ENCODE data around the gene KCNMB4. TPM values are rescaled to one million over a fixed set of nuclear protein-coding genes. Genes with fewer than 3 reads are reported as not detected.
A peak's percentile ranks its signal among the peaks of the same experiment; 100 is the strongest.

KCNMB4 gene
- total RNA-seq, 1 donor from 2014 or later: 8.4 TPM

- TF ChIP-seq CTCF (conservative IDR thresholded peaks at IDR 0.05): no peak
- Mint-ChIP-seq H3K4me1 (ENCODE audit: unreplicated experiment) (no peaks in the 10 kb centered on the region), H3K27me3 (no peaks in the 10 kb centered on the region), H3K9me3 (no peaks in the 10 kb centered on the region), H3K36me3 (peaks cover 29% of the 10 kb centered on the region), H3K4me3 (no peak overlapping the region), H3K27ac (no peak overlapping the region)
- DNase-seq (ENCODE audit: extremely low spot score, unreplicated experiment): no peak
Observed at GRCh38 chr12:70329728-70330127, 36.4 kb upstream of the KCNMB4 start.

- no peaks in the 10 kb centered on the region for H3K4me1 Mint-ChIP-seq (ENCODE audit: unreplicated experiment)
- no peaks in the 10 kb centered on the region for H3K9me3 Mint-ChIP-seq
- no peak for DNase-seq (ENCODE audit: extremely low spot score, unreplicated experiment)
- TF ChIP-seq CTCF (conservative IDR thresholded peaks at IDR 0.05): no peak
- no peak overlapping the region for H3K4me3 Mint-ChIP-seq
- H3K36me3 Mint-ChIP-seq: peaks cover 27% of the 10 kb centered on the region
- H3K27ac Mint-ChIP-seq: no peak overlapping the region
- H3K27me3 Mint-ChIP-seq: no peaks in the 10 kb centered on the region
Observed at GRCh38 chr12:70330158-70330557, 35.9 kb upstream of the KCNMB4 start.

- Mint-ChIP-seq H3K9me3 (no peaks in the 10 kb centered on the region), H3K4me1 (ENCODE audit: unreplicated experiment) (no peaks in the 10 kb centered on the region), H3K27me3 (no peaks in the 10 kb centered on the region), H3K36me3 (peaks cover 25% of the 10 kb centered on the region), H3K4me3 (no peak overlapping the region), H3K27ac (peak overlapping the region; percentile 30)
- no peak for TF ChIP-seq CTCF (conservative IDR thresholded peaks at IDR 0.05)
- DNase-seq (ENCODE audit: extremely low spot score, unreplicated experiment): no peak
Observed at GRCh38 chr12:70332236-70332635, 33.9 kb upstream of the KCNMB4 start.

GRCh38 chr12:70334742-70335141 lies 31.3 kb upstream of the KCNMB4 start:
- DNase-seq (ENCODE audit: extremely low spot score, unreplicated experiment): no peak
- TF ChIP-seq CTCF (conservative IDR thresholded peaks at IDR 0.05): no peak
- H3K4me1 Mint-ChIP-seq (ENCODE audit: unreplicated experiment): no peaks in the 10 kb centered on the region
- no peaks in the 10 kb centered on the region for H3K27me3 Mint-ChIP-seq
- H3K4me3 Mint-ChIP-seq: no peak overlapping the region
- no peaks in the 10 kb centered on the region for H3K9me3 Mint-ChIP-seq
- H3K27ac Mint-ChIP-seq: no peak overlapping the region
- H3K36me3 Mint-ChIP-seq: peaks cover 30% of the 10 kb centered on the region

GRCh38 chr12:70338531-70338930 lies 27.6 kb upstream of the KCNMB4 start:
- Mint-ChIP-seq H3K36me3 (peaks cover 40% of the 10 kb centered on the region), H3K27me3 (no peaks in the 10 kb centered on the region), H3K4me1 (ENCODE audit: unreplicated experiment) (no peaks in the 10 kb centered on the region), H3K9me3 (no peaks in the 10 kb centered on the region), H3K27ac (no peak overlapping the region), H3K4me3 (no peak overlapping the region)
- DNase-seq (ENCODE audit: extremely low spot score, unreplicated experiment): no peak
- no peak for TF ChIP-seq CTCF (conservative IDR thresholded peaks at IDR 0.05)

GRCh38 chr12:70351076-70351475 lies 15.0 kb upstream of the KCNMB4 start:
- Mint-ChIP-seq H3K4me1 (ENCODE audit: unreplicated experiment) (no peaks in the 10 kb centered on the region), H3K36me3 (peaks cover 13% of the 10 kb centered on the region), H3K9me3 (no peaks in the 10 kb centered on the region), H3K27me3 (no peaks in the 10 kb centered on the region), H3K4me3 (no peak overlapping the region), H3K27ac (no peak overlapping the region)
- no peak for TF ChIP-seq CTCF (conservative IDR thresholded peaks at IDR 0.05)
- DNase-seq (ENCODE audit: extremely low spot score, unreplicated experiment): no peak
